Femur (tissue), 1 donor: Measurements from ENCODE around the gene HMHB1.
A peak's percentile ranks its signal among the peaks of the same experiment; 100 is the strongest.

Experiments used
- DNase-seq: peaks from one replicate; pipeline ENCODE4 v3.0.0-alpha.2; 2017

HMHB1 gene

DNA sequence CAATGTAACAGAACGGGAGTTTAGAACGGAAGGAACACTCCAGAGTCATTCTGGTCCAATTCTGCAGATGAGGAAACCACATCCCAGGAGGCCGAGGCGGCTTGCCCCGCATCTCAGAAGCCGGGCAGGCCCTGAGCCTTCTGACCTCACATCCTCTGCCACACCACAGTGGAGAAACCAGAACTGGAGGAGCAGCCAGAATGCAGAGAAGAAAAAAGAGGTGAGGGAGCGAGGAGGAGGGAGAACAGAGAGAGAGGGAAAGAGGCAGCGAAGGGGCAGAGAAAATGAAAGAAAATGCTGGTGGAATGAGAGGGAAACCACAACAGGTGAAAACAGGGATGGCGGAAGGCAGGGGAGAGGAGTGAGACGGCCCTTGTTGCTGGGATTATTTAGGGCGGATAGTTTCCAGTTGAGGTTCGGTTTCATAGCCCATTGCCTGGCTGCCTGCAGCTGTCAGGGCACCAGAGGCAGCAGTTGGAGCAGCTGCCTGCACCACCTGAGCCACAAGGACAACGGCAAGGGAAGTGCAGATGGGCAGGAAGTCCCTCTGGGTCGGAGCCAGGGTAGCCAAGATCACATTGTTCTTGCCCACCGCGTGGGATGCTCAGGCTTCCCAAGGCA is at the start of gene HMHB1:
Gene HMHB1 (plus strand): TSS at position 77 of the 621 bp plus-strand sequence.
- DNase-seq: peak; percentile 34

- no peak for DNase-seq
Observed at GRCh38 chr5:143762636-143763220, 49.2 kb upstream of the HMHB1 start.

GRCh38 chr5:143767162-143767561 is 44.8 kb upstream of the HMHB1 start:
- DNase-seq: no peak

GRCh38 chr5:143769026-143769786 is 42.8 kb upstream of the HMHB1 start:
- no peak for DNase-seq

DNA sequence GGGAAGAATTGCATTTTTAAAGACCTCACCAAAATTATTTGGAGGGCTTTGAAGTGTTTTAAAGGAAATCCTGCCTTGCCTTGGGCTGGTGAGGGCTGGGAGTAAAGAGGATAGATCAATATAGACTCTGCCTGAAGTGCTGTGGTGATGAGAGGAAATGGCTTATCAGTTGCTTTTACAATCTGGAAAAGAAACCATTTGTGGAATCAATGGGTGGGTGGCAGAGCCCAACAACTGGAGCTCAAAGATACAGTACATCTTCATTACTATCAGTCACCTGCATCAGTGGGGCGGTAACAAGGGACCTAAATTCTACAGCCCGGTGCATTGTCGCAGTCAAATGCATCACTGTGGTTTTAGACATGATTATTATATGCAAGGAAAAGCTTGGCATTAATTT is 41.5 kb upstream of the HMHB1 start:
- DNase-seq: no peak

DNA sequence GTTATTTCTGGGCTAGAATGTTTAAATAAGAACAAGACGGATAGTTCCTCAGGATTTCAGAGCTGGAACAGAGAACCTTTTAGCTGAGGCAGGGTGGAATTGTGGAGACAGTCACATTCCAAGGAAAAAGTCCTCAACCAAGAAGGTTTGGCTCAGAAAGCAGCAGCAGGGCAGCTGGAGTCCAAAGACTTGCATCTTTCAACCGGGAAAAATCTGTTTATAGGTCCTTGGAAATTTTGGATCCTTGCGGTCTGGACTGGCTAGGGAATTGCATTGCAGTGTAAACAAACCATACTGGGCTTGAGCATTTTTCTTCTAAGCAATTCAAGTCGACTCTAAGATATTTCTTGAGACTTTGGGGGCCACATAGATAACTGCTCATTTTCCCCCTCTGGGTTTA is 40.8 kb upstream of the HMHB1 start:
- peak; percentile 57 for DNase-seq

DNA sequence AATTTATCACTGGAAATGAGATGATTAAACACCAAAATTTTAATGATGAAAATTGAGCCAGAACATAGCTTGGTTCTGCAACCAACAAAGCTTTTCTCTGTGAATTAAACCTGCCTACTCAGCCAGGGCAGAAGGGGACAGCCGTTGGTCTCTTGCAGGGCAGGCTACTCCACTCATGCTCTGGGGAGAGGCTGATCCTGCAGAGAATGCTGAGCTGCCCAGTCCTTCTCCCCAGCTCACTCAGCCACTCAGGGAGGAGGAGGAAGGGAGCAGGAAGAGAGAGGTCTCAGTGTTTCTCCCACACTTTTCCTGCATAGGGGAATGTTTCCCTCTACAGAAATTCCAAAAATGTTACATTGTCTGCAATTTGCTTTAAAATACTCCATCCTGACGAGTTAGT is 40.4 kb upstream of the HMHB1 start:
- DNase-seq: no peak

DNA sequence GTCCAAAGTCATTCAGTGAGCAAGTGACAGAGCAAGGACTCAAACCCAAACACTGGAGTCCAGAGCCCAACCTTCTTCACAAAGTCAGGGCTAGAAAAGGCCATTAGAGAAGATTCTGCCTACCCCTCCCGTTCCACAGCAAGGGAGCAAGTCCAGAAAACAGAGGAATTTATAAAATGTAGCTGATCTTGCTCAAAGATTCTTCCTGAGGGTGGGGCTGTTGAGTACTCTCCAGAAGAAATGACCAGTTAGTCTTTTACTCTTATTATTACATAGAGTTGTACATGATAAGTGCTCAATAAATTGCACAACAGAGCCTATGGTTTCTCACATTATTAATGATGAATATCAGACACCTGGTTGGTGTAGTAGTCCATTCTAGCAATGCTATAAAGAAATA is 39.3 kb upstream of the HMHB1 start:
- DNase-seq: no peak

GRCh38 chr5:143775258-143775657 is 36.7 kb upstream of the HMHB1 start:
- no peak for DNase-seq

GRCh38 chr5:143776951-143777350 is 35.0 kb upstream of the HMHB1 start:
- no peak for DNase-seq

- DNase-seq: no peak
Observed at GRCh38 chr5:143779506-143779905, 32.5 kb upstream of the HMHB1 start.

DNA sequence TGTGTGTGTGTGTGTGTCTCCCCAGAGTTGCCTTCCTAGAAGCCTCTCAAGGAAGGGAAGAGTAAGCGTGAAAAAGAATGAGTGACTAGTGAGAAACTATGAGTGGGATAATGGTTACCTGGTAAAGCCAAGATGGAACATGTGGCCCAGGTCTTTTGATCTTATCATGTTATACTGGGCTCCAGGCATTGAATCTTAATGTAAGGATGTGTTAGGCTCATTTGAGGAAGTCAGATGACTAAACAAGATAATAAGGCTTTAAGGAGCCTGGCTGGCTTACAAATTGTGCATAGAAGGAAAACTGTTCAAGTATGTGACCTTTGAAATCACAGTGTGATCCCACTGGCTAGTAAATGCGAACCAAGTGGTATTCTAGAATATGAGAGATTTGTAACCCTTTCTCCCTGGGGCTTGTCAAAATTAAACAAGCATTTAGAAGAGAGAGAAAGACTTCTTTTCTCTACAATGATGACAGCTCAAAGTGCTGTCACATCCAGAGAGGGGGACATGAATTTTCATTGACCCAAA is 29.9 kb upstream of the HMHB1 start:
- DNase-seq: no peak

DNA sequence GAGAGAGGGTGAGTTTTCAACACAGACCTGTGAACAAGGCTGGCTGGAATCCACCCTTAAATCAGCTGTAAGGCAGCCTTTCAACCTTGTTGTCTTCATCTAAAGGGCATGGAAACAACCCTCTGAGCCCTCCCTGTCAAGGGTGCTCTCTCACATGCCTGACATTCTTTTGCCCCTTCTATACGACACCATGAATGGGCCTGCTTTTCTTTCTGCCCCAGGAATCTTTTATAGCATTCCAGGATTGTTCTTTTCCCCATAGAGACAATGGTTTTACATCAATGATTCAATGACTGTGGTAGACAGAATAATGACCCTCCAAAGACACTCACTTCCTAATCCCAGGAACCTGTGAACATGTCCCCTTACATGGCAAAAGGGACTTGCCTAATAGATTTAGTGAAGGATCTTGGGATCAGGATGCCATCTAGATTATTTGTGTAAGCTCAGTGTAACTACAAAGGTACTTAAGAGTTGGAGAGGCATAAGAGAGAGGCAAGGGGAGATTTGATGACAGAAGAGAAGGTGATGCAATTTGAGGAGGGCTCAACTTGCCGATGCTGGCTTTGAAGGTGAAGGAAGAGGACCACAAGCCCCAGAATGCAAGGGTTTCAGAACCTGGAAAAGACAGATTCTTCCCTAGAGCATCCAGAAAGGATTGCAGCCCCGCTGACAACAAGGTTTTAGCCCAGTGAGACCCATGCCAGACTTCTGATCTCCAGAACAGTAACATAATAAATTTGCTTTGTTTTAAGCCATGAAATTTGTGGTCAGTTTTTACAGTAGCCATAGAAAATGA is 29.2 kb upstream of the HMHB1 start:
- no peak for DNase-seq

- DNase-seq: no peak
Observed at GRCh38 chr5:143788401-143788800, 23.6 kb upstream of the HMHB1 start.

DNA sequence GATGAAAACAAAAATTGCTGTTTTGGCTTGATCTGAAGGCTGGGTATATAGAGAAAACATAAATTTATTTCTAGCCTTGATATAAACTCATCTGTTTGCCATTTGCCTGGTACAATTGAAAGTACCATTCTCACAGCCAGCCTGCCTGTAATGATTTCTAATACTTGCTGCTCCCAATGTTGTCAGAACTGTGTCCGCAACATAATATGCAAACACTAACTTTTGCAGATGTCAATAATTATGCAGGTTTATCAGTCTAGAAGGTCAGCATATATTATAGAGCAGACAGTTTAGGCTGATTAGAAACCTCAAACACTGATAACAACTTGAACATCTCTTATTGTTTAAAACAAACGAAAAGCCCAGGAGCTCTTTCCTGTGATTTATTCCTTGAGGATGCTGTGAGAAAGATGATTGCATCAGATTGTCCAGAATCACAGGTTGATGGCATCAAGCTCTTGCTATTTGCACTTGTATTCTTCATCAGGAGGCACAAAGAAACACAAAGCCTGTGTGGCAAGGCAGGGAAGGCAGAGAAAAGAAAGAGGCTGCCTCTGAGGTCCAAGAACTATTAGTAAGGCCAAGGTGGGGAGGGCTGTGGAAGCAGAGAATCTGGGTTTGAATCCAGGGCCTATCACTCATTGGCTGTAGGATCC is 21.4 kb upstream of the HMHB1 start:
- DNase-seq: no peak

DNA sequence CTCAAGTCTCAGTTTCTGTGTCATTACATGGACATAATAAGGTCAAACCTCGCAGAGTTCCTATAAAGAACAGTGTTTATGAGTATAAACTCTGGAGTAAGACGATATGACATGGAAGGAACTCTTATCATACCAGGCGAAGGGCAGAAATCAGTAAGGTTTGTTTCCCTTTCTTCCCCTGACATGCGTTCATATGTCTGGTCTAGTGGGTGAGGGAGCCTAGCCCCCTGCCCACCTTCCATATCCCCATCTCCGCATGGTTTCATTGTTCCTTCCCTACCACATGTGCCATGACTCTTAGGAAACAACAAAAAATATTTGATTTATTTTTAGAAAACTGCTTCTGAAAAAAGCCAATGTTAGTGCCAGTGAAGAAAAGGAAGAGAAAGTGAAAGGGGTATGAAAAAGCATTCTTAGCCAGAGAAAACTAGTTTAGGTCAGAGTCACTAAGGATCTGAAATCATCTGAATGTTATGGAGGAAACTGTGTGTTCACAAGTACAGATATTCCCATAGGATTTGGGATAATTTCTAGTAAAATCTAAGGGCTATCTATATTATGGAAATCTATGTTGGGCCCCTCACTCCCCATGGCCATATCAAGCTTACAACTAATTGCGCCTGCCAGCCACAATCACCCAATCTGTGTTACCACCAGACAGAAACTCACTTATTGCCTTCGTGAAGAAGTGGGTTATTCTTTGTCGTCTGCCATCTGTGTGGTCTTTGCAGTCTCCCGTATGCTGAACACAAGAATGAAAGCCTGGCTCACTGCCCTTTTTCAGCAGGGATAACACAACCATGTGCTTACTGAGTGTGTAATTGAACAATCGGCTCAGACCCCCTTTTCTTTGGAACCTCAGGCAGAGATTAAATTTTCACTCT is 19.9 kb upstream of the HMHB1 start:
- DNase-seq: no peak

DNA sequence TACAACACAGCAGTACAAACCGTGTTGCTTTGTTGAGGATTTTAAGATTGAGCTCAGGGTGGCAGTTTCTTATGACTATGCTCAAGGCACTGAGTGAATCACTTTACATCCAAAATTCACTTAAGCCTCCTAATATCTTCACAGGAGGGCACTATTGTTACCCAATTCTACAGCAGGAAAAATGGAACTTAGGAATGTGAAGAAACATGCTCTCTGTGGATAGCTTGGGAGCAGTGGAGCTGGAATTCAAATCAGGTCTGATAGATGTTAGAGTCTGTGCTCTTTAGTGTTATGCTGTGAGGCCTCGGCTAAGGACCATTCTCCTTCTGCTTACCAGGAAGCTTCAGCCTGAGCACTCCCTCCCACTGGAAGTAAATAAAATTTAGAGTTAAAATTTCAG is 18.7 kb upstream of the HMHB1 start:
- no peak for DNase-seq

DNA sequence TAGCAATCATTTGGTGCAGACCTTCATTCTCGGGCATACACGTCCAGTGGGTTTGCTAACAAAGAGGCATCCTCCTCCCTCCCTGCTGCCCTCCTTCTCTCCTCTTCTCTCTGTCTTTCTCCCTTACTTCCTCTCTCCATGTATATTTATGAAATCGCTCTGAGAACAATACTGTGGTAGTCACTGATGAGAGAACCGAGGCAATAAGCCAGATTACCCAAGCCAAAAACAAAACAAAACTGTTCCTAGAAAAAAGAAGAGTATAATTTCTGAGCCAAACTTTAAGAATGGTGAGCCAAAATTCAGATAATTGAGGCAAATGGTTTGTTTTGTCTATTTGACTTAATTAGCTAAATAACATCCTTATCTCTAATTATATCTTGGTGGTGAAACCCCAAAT is 15.8 kb upstream of the HMHB1 start:
- no peak for DNase-seq

DNA sequence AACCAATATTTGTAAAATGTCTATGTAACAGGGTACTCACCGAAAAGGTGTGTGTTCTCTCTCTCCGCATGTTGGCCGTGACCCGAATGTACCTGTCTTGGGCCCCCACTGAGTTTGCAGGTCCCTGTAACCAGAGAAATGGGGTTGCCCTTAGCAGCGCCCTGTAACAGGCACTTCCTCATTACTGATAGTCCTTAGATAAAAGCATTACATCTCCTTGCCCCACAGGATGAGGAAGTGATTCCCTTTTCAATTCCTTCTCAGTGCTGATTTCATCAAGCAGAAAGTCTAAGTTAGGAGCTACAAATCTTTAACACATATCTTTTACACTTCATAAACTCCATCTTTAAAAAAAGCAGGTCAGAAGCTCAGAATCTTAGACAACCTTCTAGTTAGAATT is 15.2 kb upstream of the HMHB1 start:
- DNase-seq: no peak

DNA sequence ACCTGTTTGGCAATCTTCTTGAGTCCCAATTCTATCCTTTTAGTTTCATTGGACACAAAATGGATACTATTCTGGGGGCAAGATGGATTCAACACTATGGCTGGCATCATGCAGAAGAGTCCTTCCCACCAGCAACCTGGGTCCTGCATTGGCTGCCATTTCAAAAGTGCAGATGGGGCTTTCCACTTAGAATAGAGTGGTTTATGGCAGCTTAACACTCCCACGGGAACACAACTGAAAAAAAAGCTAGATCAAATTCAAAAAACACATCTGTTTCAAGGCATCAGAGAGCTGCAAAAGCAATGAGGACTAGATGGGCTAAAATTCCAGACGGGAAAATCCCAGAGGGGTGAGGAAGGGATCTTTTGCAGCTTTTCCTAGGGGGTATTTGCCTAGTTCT is 11.2 kb upstream of the HMHB1 start:
- DNase-seq: peak; percentile 21

DNA sequence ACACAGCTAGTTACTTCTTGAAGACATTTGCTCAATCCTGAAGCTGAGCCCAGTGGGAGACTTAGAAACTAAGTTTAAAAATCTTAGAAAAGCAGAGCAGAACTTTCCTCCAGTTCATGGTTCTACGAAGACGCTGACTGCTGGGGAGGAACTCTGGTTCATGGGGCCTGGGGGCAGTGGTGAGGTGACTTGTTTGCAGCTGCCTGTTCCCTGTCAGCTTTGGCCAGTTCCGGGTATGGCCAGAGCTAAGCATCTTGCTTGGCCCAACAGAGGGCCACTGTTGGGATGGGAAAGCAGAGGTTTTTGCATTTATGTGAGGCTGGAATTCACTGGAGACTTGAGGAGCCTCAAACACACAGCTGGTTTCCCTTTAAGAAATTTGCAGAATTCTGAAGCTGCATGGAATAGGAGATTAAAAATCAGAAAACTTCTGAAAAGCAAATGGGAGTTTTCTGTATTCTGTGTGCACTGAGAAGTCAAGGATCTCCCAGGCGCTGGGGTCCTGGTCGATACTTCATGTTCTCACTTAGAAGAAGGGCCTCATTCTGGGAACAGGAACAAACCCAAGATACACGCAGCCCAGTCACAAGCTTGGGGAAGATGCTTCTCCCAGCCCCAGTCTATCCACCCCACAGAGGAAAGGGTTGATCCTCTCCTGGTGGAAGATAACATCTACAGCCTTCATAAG is 10.6 kb upstream of the HMHB1 start:
- DNase-seq: no peak
